HL-60/S4 (cell line): ENCODE data around the gene PPP2R5C.

Source experiments
- in situ Hi-C: fragments of 300-500 bp; cut with MboI; formaldehyde crosslinking; loops from 2 replicates; pipeline ENCODE4 v1.14.3; 2022; ENCODE audit warnings: low sequenced_read_pairs

Gene PPP2R5C

DNA sequence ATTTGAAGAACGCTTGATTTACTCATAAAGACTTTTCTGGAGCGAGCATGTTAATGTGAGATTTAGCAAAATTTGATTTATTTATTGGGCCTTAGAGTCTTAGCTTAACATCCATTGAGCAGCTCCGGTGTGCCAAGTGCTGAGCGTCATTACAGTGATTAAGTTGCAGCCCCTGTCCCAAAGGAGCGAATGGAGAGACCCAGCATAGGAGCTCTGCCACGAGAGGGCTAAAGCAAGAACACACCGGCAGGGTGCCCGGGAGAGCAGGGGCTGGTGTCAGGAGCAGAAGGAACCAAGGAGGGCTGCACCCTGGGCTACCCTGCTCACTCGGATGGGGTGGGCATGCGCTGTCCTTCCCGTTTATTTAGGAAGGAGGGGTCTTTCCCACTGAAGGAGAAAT lies 50.6 kb downstream of the PPP2R5C start:
- in situ Hi-C loops = no loop called here

GRCh38 chr14:101813171-101813759 lies 51.8 kb downstream of the PPP2R5C start:
- in situ Hi-C loops = no loop called here

GRCh38 chr14:101813833-101814232 lies 52.3 kb downstream of the PPP2R5C start:
- in situ Hi-C loops = no loop called here

DNA sequence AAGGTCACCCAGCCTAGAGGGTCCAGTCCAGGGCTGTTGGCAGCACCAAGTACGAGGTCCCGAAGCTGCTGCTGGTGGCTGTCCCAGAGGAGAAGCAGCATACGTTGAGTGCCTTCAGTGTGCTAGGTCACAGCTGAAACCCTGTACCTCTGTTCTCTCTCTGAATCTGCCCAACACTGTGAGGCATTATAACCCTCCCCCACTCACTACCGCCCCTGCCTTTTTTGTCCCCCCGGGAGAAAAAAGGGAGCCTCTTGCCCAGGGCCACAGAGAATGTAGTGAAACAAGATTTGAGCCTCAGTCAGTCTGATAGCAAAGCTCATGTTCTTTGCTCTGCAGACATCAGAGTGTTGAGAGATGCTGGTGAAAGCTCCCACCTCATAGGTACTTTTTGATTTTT lies 53.4 kb downstream of the PPP2R5C start:
- in situ Hi-C loops = no loop called here

DNA sequence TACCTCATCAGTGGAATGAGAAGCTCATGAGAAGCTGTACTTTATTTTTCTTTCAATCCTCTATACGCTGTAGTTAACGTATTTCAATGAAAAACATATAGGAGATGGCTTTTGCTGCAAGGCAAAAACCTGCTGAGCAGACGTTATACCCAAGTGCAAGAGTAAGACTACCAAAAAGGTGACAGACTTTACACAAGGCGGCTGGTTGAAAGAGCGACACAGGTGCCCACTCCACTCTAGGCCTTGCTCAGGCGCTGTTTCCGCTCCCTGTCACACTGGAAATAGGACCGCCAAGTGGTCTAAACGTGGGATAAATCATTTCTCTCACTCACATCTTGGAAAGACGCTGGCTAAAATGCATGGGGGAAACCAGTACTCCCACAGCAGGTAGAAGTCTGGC lies 54.5 kb downstream of the PPP2R5C start:
- in situ Hi-C loops = no loop called here

DNA sequence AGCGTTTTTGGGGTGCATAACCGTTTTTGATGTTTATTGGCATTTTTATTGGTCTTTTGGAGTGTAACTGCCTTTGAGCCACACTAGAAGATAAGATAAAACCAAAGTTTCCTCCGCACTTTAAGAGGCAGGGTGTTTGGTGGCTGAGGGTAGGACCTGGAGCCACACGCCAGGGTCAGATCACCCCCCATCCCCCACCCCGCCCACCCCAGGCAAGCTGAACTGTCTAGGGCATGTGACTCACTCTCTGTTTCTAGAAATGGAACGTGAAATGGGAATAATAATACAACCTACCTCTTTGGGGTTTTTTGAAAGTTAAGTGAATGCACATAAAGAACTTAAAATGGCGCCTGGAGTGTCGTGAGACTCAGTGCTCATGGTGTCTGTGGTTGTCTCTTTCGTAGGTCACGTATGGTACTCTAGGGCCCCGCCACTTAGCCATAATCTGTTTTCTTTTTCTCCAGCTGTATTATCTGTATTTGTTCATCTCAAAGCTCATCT lies 56.0 kb downstream of the PPP2R5C start:
- in situ Hi-C loops = no loop called here

DNA sequence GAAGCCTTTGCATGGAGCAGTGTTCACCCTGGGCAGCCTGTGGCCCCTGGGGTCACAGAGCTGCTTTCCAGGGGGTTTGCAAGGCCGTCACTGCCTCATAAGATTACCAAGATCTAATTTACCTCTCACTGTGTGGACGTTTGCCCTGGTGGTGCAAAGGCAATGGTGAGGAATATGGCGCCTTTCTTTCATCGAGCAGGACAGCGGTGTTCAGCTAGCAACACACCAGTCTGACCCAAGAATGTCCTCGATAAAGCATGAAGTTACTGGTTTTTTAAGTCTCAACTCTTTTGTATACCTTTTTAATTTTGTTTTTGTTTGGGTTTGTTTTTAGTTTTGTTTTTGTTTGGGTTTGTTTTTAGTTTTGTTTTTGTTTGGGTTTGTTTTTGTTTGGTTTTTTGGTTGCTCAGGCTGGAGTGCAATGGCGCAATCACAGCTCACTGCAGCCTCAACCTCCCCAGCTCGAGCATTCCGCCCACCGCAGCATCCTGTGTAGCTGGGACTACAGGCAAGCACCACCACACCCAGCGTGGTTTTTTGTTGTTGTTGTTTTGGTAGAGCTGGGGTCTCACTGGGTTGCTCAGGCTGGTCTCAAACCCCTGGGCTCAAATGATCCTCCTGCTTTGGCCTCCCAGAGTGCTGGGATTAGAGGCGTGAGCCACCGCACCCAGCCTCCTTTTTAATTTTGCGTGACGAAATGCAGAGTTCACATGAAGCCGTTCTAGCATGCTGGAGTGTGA lies 57.9 kb downstream of the PPP2R5C start:
- in situ Hi-C loops = no loop called here

DNA sequence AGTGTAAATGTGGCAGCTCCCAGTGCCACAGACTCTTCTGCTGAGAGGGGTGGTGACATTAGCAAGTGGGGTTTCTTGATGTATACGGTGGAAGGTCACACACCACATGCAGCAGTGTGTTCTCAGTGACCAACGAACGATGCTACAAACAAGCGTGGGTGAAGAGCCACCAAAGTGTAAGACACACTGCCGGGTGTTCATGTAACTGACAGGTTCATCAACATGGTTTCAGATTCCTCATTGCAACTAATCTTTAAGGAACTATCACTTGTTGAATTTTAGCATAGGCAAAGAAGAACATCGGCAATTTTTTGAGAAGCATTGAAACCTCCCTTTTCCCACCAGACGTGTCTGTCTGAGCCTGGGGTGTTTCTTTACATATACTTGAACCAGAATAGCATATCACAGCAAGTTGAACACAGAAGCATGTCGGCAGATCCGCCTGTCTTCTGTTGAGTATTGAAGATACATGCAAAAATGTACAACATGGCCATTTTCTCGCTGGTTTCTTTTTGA lies 58.8 kb downstream of the PPP2R5C start:
- in situ Hi-C loops = no loop called here

DNA sequence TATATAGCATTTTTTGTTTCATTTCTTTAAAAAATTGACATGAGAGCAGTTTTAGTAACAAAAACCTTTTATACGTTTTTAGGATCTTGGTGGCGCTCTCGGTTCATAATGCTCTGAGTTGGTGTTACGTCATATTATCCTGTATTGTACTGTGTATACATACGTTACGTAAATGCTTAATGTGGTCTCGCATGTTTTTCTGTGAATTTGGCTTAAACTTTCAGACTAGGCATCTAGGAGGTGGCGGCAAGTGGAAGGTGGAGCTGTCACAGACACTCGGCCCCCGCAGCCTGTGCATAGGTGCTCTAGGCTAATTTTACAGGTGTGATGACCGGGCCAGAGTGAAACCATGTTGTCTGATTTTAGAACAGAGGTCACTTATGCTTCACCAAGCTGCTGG lies 60.0 kb downstream of the PPP2R5C start:
- in situ Hi-C loops = no loop called here

- in situ Hi-C loops = no loop called here
Observed at GRCh38 chr14:101823066-101823465, 61.6 kb downstream of the PPP2R5C start.

GRCh38 chr14:101823511-101824120 lies 62.1 kb downstream of the PPP2R5C start:
- in situ Hi-C loops = no loop called here

DNA sequence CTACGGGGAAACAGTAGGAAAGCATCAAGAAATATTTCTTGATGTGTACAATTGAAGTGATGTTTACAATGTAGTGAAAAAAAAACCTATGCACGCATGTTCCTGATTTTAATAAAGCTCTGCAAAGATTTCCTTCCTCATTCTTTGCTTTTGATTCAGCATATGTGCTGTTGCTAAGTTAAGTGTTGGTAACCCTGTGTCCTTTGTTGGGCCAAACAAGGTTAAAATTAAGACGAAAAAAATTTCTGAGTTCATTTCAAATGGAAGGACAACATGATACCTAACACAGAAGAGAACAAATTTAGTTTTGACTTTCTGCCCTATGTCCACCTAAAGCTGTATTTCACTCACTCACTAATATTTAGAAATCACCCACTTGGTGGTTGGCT lies 62.8 kb downstream of the PPP2R5C start:
- in situ Hi-C loops = no loop called here

- in situ Hi-C loops = no loop called here
Observed at GRCh38 chr14:101825797-101826196, 64.3 kb downstream of the PPP2R5C start.

- in situ Hi-C loops = no loop called here
Observed at GRCh38 chr14:101826351-101826750, 64.8 kb downstream of the PPP2R5C start.

DNA sequence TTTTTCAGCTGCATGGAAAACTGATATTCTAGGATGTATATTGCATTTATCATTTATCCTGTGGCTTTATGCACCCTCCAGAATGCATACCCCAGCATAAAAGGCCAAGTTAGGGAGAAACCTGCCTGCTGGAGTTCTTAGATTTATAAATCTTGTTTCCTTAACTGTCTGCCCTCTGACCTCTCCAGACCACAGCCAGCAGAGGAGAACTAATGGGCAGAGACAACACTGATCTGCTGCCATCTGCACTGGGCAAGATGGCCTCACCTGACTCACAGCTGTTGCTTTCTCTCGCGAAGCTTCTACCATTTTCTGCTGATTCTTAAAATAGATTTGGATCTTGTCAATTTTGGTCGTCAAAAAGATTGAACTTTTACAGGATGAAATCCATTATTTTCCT lies 65.8 kb downstream of the PPP2R5C start:
- in situ Hi-C loops = no loop called here

- in situ Hi-C loops = no loop called here
Observed at GRCh38 chr14:101828046-101828445, 66.5 kb downstream of the PPP2R5C start.

DNA sequence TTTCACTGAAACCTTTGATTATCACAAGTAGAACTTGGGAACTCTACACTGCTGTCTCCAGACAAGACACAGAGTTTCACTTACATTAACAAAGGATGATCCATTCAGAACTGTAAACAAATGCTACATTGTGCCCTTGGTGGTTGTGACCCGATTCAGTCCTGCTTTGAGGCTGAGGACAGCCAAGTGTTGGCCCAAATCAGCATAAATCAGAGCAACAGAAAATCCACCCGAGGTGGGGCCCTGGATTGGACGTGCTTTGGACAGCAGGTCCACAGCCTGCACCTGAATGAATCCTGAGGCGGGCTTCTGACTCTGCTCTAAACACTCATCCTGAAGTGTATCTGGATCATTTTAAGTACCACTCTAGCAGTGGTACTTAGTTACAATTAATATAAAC lies 68.8 kb downstream of the PPP2R5C start:
- in situ Hi-C loops = no loop called here

DNA sequence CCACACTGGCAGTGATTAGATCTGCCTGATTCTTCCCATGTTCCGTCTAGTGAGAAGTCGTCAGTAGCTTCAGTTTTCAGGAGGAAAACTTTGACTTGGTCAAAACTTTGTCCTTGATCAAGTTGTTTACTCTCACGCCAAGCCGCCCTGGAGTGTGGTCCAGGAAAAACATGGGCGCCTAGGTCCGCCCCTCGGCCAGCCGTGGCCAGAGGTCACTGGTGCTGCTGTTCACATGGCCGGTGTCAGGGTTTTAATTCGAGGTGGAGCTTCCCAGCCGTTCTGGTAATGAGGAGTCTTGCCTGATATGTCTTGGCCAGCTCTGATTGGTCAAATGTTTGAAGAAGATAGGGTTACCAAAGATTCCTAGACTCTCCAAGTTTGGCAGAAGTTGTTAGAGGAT lies 71.5 kb downstream of the PPP2R5C start:
- in situ Hi-C loops = no loop called here

DNA sequence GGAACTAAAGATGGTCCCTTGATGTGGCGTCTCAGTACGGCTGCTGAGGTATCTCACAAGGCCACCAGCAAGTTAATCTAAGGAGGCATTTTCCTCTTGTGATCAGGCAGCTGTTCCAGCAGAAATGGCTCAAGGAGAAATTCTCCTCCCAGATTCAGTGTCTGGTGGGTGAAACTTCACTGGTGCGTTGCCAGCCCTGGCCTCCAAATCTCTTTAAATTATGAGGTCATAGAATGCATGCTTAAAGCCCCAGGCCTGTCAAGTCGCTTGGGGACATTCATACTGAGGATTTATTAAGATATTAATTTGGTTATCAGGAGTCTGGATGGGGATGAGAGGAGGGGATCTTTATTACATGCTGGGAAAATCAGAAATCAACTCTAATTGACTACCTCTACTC lies 72.9 kb downstream of the PPP2R5C start:
- in situ Hi-C loops = no loop called here

GRCh38 chr14:101834800-101835547 lies 73.5 kb downstream of the PPP2R5C start:
- in situ Hi-C loops = no loop called here

- in situ Hi-C loops = no loop called here
Observed at GRCh38 chr14:101835566-101835965, 74.1 kb downstream of the PPP2R5C start.
